Renal pelvis (tissue), 4 donors: ENCODE results near the gene MVB12B. TPM values are rescaled to one million over a fixed set of nuclear protein-coding genes. Genes with fewer than 3 reads are reported as not detected.

Experiments used
- DNase-seq: peaks from one replicate; pipeline ENCODE4 v3.0.0-alpha.2; 2013
- polyA plus RNA-seq, 3 donors: library from polyadenylated mRNA; unstranded; fragments of 120-200 nt; gene quantifications; one replicate each; pipeline ENCODE4 v1.2.1, GENCODE V29; 2013; ENCODE audit not compliant: insufficient read length in 3 of 3

The MVB12B gene
- polyA plus RNA-seq, 3 donors = 15.7 to 18.9 (median 17.3) TPM

DNA sequence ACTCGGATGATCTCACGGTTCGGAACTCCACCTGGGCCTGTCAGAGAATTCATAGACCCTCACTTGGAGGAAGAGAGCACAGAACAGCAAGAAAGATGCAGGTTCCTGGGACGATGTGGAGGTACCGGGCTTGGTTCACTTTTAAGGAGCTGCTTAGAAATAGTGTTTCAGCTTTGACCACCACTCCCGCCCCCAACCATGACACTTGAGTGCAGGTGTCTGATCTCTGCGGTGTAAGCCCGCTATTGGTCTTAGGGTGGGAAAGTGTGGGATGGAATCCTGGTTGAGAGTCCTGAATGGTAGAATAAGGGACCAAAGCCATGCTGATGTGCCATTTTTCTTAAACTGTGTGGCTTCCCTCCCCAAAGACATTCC lies 189.9 kb downstream of the MVB12B start:
- DNase-seq = no peak

DNA sequence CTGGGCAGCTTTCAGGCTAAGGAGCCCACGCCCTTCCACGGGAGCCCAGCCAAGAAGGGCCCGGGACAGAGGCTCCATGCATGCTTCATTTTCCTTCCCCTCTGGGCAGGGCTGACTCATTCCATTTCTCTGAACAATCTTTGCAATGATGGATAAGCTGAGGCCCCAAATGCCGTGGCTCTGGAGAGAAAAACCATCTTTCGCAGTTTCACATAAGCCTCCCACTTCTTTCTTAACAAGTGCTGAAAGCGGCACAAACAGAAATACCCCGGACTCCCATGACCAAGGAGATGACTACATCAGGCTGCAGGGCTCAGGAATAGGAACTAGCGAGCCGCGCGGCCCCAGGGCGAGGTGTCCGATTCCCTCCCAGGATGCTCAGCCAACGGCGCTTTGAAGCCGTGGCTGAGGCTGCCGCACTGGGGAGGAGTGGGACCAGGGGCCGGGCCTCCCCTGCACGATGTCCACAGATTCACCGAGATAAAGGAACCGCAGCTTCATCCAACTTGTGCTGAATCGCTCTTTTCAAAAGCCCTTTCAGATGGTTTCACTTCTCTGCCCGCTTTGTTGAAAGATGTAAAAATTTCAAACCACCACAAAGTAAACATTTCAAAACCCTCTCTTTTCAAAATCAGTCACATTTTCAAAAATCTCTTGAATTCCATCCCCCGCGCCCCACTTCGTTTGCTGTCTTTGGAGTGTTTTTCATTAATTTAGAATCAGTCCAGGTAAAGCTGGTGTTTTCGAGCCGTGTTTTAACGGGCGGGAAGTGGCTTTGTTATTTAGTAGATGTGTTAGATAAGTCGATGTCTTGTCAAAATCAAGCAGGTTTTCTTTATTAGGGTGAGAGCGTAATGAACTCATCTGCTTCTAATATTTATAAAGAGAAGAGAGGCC lies 190.6 kb downstream of the MVB12B start:
- DNase-seq = peak; percentile 71

DNA sequence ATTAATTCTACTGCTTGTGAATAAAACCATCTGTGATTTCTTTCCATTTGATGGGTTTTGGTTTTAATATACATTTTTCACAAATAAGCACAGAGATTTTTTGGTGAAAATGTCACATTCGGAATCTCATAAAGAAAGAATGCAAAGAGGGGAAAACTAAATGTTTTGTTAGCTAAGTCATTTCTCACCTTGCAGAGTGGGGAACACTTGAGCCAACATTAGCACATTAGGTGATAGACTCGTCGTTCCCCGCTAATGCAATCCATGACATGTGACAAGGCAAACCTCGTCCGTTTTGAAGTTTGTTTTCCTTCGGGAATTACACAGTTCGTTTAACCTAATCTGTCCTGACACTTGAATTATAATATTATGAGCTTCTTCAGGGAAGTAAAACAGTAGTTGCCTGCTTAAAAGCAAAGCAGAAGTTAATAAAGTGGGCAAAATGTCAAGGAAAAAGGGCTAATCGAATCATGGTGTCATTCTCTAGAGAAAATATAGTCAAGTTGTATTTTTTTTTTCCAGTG lies 191.3 kb downstream of the MVB12B start:
- DNase-seq = no peak

DNA sequence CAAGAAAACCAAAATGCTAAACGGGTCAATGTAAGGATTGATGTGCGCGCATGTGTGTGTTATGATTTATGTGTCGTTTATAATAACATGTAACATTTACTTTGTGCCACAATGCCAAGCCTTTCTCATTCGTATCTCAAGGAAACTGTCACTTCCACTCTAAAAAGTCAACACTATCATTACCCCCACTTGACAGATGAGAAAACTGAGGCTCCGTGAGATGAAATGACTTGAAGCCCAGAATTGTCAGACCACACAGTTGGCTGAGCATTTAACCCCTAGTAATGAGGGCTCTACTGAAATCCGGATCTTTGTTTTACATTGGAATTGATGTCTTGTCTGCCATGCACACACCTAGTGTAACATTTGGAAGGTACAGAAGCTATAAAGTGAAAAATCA lies 192.1 kb downstream of the MVB12B start:
- no peak for DNase-seq

DNA sequence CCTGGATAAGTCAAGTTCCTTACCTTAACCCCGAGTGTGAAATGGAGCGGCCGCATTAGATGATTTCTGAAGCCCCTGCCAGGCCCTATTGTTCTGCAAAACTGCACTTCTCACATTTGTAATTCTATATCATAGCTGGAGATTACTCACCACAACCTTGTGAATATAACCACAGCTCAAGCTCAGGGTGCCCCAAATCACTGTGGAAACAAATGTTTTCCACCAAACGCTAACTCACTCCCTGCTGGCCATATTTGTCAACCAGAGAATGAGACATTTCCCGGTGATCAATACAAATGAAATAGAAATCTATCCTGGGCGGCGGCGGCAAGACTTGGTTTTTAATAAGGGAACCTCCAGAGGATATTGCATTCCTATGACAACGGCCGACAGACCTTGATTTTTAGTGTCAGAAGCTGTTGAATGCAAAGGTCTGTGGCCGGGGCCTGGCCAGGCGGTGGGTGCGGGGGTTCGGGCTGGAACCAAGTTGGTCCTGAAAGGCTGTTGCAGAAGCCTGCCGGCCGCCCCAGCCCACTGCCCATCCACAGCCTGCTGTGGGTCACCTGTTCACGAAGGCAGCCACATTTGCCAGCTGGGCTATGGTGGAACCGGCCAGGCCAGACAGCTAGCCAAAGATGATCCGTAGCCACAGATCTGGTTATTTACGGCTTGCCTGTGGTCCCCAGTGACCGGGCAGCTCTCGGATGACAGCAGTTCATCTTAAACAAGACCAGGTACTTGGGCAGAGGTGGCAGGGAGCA lies 193.2 kb downstream of the MVB12B start:
- DNase-seq = no peak

DNA sequence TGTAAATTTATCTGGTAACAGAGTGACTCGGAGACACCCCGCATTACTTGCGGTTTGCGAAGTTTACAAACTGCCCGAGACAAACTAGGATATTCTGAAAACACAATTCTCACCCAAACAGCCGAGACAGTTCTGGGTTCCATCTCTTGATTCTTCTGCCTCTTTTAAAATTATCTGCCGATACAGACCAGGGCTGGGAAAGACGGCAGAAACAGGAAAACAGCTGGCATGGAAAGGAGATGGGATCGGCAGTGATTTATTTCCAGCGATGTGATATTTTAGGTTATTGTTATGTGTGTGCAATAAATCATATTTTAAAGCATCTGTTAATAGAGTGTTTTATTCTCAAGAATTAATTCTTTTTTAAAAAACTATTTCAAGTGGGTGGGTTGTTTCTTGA lies 193.8 kb downstream of the MVB12B start:
- no peak for DNase-seq

DNA sequence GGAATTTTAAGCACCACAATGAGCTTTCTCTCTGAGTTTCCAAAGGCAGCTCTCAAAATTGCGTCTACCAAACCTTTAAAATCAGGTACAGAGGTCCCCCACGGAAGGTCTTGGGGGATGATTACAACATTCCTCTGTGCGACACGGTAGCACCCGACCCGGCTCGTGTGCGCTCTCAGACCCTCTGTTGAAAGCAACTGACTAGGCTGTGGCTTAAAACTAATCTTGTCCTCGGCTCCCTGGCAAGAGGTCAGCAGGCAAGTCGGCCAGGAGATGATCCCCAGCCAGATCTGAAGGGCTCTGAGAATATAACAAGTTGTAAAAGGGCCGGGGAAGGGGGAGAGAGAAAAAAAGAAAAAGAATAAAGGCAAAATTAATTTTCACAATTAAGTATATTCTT lies 194.5 kb downstream of the MVB12B start:
- DNase-seq = no peak

DNA sequence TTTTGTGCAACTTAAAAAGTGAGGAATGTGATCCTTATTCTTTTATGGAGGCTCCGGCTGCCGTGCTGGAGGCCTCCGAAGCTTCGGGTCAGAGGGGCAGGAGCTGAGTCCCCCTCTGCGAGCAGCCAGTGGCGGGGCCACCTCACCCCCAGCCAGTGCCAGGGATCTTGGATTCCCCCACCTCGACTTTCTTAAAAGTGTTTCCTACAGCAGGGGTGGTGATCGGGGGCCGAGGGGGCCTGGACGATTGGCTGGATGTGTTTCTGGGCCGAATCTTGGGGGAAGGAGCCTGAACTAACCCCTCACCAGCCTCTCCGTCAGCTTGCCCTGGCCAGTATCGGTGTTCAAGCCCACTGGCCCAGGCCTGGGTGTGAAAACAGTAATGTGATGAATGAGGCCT lies 194.9 kb downstream of the MVB12B start:
- DNase-seq = no peak

DNA sequence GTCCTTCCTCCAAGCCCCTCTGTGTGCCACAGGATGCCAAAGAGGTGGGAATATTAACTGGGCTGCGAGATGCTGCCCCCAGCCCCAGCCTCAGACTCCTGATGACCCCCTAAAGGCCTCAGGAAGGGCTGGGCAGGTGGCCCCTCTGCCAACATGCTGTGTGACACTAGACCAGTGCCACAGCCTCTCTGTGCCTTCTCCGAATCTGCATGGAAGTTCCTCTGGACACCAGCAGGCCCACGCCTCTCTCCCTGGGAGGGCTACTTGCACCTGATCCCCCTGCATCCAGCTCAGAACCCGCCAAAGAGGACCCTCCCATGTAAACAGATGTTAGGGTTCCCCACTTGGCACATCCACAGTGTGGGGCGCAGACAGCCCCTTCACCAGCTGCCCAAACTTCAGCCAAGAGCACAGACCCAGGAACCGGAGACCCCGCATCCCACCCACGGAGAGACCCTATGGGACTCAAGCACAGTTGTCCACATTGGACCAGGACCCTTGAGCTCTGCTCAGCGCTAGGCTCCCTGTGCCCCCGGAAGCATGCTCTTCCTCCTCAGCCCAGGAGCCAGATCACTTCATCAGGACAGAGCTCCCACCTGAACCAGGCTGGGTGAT lies 195.5 kb downstream of the MVB12B start:
- DNase-seq = no peak

DNA sequence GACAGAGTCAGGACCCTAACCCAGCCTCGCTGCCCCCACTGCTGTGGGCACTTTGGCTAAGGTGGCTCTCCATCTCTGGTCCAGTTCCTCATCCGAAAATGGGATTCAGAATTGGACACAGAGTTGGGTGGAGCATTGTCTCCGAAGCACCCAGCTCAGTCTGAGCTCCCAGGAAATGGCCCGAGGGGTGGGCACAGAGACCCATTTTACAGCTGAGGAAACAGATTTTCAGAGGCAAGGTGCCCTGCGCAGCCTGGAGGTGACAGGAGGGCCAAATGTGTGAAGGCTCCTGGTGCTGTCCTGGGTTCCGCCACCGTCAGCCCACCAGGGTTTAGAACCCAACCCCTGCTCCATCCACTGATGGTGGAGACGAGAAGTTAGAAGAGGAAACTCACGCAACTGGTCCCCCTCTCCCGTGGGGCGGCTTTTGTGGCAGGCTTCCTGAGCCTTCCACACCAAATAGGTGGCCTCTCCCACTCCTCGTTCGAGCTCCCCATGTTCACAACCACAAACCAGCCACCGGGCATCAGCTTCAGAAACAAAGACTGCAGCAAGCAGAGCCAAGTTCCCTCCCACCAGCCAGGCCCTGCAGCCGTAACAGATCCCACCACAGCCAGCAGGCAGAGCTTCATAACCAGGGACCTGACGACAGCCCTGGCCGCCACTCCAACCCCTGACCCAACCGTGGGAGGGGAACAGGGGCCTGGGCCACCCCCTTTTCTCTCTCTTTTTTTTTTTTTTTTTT lies 196.2 kb downstream of the MVB12B start:
- no peak for DNase-seq

DNA sequence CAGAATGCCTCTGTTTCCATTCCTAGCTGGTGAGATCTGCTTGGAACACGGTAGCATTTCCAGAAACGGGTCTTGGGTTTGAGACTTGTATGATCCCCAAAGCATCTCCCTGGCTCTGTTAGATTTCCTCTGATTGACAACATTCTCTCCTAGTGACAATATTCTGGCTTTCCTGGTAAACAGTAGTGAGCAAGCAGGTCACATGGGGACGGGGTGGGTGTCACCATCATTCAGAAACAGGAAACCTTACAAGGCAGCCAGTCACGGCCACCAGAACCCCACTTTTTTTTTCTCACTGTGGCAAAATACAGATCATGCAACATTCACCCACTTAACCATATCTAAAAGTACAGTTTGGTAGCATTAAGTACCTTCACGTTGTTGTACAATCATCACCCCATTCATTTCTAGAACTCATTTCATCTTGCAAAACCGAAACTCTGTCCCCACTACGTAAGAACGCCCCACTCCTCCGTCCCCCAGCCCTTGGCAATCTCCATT lies 197.0 kb downstream of the MVB12B start:
- DNase-seq = no peak

DNA sequence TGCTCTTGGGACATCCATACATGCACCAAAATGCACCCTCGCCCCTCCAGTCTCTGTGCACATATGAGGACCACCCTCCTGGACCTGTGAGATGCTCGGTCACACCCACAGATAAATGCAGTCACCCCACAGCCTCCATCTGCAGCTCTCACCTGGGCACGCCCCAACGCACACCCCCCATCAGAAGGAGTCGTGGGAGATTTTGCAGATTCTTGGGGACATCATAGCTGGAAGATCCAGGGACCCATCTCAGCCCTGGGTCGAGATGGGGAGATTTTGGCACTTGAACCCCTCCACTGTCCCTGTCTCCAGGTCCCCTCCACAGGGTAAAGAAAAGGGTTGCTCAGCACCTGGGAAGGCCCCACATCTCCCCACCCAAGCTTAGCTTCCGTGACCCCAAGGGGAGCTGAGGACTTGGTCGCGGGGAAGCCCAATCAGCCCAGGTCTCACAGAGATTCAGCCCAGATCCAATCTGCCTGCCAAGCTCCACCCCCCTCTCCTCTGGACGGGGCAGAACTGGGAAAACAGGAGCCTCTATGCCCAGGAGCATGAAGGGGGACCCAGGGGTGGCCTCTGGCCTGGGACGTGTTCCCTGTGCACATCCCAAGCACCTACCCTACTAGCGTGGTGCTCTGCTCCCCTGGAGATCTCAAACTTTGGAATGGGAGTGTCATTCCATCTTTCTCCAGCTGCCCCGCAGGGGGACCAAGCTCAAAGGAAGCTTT lies 197.9 kb downstream of the MVB12B start:
- no peak for DNase-seq

DNA sequence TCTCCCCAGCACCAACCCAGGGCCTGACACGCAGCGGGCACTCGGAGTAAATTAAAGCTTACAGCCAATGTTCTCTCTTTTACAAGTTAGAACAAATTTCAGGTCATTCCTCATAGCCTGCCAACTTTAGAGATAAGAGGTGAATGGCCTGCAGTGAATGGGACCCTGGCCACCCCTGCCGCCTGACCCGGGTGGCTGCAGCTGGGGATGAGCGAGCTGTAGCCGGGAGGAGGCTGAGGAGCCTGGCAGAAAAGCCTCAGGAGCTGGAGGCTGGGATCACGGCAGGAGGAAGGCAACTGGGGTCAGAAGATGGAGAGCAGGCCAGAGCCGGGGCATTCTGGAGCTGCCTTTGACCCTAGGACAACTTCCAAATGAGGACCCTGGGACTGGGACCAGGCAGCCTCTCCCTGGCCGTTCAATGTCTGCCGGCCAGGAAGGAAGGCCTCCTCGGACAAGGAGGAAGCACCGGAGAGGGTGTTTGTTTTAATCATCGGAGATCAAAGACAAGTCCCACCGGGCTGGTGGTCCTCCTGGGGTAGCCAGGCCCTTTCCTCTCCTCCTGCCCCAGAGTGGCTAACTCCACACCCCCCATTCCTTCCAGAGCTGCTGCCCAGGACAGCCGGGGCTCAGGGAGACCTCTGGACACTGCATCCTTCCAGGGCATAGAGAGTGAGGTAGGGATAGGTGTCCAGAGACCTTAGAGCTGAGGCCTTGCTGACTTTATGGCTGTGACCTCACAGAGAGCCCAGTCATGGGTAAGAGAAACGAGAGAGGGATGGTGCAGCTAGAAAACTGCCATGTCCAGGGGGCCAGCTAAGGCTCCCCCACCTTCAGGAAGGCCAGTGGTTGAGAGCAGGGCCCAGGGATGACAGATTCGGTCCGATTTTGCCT lies 199.8 kb downstream of the MVB12B start:
- DNase-seq = no peak

DNA sequence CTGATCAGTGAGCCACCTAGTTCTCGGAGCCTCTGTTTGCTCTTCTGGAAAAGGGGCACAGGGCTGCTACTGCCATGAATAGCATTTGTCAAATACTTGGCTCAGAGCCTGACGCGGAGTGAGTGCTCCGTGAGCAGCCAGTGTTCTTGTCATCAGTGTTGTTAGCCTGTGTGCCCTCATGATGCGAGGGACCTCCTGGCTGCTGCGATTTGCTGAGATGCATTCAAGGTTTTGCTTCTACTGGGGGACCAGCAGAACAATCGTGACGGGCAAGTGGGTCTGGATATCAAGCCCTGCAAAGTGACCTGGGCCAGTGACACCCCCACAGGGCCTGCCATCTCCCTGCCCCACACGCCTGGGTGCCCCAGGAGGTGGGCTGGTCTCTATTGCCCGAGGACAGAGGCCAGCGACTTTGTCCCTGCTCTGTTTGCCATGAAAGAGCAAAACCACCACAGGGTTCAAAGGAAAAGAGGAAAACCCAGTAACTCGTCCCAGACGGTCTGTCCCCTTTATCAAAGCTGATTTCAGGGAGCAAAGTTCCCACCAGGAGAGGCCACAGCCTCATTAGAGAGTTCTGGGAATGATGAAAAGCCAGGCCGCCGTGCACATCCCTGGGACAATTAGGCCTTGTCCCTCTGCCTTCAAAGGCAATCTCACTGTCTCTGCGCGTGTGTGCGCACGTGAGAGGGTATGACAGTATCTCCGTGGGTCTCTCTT lies 200.6 kb downstream of the MVB12B start:
- DNase-seq = no peak

DNA sequence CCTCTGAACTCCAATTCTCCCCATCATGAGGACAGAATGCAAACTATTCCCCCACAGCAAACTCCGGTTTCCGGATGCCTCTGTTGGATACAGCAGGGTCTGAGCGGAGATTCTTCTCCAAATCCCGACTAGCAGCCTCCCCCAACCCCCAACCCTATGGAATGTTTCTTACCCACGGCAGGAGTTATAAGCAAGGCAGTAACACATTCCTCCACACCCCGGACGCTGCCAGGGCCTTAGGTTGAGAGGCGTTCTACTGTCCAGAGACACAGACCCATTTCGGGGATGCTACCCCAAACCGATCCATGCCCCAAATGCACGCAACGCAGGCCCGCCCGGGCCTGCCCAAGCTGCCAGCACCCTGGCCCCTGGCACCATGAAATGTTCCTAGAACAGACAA lies 201.5 kb downstream of the MVB12B start:
- DNase-seq = no peak

DNA sequence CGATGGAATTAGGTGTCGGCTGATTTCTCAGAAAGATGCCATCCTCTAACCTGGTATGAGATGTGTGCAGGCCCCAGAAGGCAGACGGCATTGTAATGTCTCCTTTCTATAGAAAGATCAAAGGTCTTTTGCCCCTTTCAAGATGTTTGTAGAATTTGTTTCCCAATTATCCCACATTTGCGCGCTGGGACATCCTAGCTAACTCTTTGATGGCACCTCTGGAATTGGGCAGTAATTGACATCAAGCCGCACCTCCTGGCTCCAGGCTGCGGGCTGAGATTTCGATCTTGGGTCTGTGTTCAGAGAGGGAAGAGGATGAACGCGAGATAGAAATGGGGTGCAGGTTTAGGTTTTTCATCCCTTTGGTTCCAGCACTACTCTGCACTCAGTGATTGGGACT lies 202.3 kb downstream of the MVB12B start:
- no peak for DNase-seq

DNA sequence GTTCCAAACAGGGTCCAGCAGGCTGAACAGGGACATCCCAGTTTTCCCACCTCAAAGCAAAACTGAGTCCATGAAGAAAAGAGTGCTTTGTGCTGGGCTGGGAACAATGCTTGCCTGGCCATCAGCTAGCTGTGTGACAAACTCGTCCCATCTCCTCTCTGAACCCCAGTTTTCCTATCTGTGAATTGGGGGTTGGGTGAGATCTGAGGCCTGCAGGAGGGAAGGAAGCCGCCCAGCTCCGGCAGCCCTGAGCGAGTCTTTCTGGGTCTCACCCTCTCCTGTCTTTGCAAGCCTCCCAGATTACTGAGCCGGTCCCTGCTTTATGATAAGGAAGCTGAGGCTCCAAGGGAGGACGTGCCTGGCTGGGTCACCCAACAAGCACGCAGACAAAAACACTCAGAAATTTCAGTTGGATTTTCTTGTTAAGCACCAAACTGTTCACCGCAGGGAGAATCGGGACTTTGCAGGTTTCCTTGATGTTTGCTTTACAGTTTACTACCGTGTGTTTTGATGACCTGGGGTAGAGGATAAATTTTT lies 204.5 kb downstream of the MVB12B start:
- no peak for DNase-seq

DNA sequence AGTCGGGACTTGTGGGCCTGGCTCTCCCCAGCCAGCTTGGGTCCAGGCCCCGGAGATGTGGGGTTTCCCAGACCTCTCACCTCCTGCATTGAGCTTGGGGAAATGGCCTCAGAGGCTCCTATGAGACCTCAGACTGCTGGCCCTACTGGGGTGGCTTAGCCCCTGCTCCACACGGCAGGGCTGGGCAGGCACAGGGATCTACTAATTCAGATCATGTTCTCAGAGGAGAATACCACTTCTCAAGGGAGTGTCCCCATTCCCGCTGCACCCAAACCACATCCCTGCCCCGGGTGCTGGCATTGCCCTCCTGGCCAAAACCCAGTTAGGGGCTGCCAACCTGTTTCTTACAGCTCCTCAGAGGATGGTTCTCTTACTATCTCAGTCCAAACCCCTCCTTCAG lies 205.0 kb downstream of the MVB12B start:
- no peak for DNase-seq

DNA sequence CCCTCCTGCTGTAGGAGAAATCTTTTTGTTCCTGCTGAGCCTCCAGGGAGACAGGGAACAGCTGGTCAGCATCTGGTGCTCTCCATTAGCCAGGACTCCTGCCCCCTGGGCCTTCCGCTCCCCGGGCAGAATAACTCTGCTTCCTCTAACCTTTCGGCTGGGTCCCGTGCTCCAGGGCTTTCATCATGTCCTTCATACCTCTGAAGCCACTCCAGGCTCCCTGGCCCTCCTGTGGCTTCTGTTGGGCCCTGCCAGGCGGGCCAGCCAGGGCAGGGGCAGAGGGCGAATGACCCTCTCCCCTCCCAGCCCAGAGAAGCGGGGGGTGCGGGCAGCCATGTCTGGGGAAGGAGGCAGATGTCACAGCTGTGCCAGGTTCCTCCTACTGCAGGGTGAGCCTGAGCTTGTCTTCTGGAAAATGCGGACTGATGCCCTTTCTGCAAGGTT lies 205.4 kb downstream of the MVB12B start:
- DNase-seq = no peak
